NB4 (cell line): ENCODE results near the gene KPNB1.

Experiments used
- CTCF ChIP-seq: IDR thresholded peaks from one replicate; pipeline ENCODE4 v1.5.1; 2012; ENCODE audit warnings: low read depth, low read length
- MAX ChIP-seq: IDR thresholded peaks from 2 replicates; pipeline ENCODE4 v1.6.1; 2011; ENCODE audit warnings: low read depth, low read length
- POLR2A ChIP-seq: IDR thresholded peaks from 2 replicates; pipeline ENCODE4 v1.6.1; 2011; ENCODE audit warnings: mild to moderate bottlenecking; ENCODE audit not compliant: insufficient read length; ENCODE audit errors: extremely low read depth

GRCh38 chr17:47715669-47716325, 66.1 kb downstream of the KPNB1 start:
- TF ChIP-seq CTCF (no peak), POLR2A (no peak), MAX (no peak)
